ENCODE data around the gene BTBD16.
A peak's percentile ranks its signal among the peaks of the same experiment; 100 is the strongest.

BTBD16 gene

DNA sequence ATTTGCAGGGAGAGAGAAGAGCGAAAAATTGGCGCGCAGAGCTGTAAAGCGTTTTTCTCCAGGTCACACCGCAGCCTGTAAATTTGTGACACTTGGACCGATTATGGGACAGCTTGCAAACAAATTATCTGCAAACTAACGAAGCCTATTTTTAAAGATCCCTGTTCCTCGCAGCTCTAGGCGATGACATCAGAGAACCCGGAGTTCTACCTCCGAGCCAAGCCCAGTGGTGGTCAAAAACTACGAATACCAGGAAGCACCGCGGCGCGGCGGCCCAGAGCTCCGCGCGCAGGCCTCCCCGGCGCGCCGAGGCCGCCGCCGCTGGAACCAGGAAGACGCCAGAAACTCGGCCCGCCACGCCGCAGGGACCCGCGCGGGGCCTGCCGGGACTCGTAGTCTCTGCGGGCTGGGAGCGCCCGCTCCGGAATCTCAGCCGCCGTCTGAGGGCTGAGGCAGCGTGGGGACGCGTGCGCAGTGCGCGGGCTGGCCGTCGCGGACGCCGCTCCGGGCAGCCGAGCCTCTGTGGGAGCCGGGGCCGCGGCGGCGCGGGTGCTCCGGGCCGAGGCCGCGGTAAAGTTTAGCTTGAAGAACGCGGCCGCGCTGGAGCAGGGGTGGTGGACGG, 103.3 kb downstream of the BTBD16 start, which contains the start of gene PLEKHA1:
Gene PLEKHA1, plus strand, starts transcription at position 472 of the 622 bp plus-strand sequence. CDS start 18,493 bp downstream, outside the sequence.
- peak; percentile 97 for DNase-seq (ENCODE audit: low spot score)

DNA sequence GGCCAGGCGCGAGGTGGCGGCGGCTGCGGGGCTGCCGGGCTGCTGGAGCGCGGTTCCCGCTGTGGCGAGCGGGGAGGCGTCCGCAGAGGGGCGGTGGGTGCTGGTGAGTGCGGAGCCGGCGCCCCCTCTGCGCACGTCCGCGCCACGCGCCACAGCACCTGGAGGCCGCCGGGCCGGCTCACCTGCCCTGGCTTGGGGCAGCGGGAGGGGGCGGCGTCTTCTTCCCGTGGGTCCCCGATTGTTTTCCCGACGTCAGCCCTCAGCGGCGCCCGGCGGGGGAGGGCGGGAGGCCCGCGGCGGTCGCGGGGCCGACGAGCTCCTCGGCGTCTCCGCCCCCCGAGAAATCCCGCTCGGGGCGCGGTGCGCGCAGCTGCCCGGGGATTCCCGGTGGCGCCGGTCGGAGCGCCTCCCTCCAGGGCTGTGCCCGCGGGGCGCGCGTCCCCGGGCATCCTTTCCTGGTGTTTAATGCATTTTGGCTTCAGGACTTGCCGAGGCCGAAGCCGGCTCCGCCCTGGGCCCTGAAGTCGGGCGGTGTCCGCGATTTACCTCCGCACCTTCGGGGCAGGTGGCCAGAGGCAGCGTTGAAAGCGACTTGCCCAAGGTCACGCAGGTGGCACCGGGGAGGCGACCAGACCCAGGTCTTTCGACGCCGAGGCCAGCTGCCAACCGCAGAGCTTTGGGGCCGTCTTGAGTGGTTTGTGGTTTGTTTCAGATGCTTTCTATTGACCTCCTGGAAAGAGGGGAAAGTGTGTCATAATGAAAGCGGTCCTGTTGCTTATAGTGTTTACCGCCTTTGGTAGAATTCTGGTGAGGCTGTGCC, 104.0 kb downstream of the BTBD16 start:
- DNase-seq (ENCODE audit: low spot score) = peak; percentile 55

- no peak for DNase-seq (ENCODE audit: low spot score)
Observed at GRCh38 chr10:122375679-122376160, 104.6 kb downstream of the BTBD16 start.

DNA sequence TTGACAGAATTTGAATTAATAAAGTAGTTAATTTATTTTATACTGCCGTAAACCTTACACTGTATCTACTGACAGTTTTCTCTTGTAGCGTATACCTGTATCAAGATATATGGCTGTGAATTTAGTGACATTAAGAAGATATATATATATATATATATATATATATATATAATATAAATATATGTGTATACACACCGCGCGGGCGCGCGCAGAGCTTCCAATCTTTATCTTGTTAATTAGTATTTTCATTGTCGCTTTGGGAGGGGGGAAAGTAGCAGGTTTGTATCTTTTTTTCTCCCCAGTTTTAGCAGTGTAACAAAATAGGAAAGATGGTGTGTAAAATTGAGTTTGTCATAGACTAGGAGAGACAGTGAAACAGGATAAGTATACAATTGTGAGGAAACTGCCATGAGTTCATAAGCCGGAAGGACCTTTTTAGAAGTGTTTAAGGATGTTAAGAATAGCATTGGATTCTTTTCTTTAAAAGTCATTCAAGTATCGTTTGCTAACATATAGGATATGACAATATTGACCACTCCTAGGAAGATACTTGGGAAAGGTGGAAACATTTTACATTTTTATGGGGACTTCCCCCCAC, 105.4 kb downstream of the BTBD16 start:
- DNase-seq (ENCODE audit: low spot score) = no peak

DNA sequence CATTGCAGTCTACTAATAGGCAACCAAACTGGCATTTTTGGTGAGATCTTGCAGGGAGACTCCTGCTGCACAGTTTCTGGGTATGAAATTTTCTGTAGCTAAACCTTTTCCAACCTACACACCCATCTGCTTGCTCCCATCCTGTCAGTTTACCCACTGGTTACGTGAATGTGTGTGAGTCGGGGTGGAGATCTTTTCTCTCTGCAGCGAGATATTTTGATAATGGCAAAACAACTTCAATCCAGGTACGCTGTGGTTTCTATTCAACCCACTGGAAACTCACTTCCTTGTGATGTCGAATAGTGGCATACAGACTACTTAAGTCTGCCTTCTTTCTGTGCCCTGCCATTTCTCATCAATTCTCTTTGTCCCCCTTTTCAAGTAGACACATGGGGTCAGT, 107.9 kb downstream of the BTBD16 start:
- DNase-seq (ENCODE audit: low spot score) = no peak

DNA sequence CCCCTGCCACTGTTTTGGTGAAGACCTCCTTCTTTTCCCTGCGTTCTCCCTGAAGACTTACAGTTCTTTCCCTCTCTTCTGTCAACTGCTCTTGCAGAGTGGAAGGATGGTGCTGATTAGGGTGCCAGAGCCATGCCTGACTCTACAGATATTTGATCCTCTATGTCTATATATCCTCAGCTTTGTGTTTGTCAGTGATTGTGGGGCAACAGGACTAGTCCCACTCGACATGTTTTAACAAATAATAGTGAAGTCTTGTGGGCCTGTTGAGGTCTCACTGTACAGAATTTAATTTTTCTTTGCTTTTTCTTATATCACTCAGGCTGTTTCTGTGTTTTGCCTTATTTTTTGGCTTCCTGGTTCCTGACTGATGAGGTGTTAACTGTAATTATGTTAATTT, 108.4 kb downstream of the BTBD16 start:
- DNase-seq (ENCODE audit: low spot score) = no peak

- no peak for DNase-seq (ENCODE audit: low spot score)
Observed at GRCh38 chr10:122380703-122381102, 109.6 kb downstream of the BTBD16 start.

DNA sequence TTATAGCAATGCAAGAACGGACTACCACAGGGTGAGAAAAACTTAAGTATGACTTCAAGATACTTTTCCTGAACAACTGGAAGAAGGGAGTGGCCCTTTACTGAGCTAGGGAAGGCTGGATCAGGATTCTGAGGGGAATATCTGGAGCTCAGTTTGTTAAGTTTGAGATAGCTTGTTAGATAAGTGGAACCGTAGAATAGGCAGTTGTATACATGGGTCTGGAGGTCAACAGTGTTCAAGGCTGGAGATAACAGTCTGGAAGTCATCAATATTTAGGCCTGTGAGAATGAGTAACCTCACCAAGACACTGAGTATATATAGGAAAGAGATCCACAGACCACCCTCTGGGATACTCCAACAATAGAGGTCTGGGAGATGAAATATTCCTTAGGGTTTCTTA, 110.6 kb downstream of the BTBD16 start:
- DNase-seq (ENCODE audit: low spot score) = no peak

GRCh38 chr10:122386514-122386913, 115.4 kb downstream of the BTBD16 start:
- no peak for DNase-seq (ENCODE audit: low spot score)

GRCh38 chr10:122387572-122387971, 116.5 kb downstream of the BTBD16 start:
- DNase-seq (ENCODE audit: low spot score) = no peak

Measured in LoVo (cell line).